ENCODE results near the gene TMCC1. TPM values are rescaled to one million over a fixed set of nuclear protein-coding genes. Genes with fewer than 3 reads are reported as not detected.
A peak's percentile ranks its signal among the peaks of the same experiment; 100 is the strongest.
"Not testable (repeated sequence)": the region's sequence is repeated elsewhere in the genome, so short reads cannot be mapped to it uniquely, and the experiment has no call there.

Gene TMCC1
- total and polyA plus RNA-seq, 4 donors = 10.2 to 60.0 (median 11.0) TPM

DNA sequence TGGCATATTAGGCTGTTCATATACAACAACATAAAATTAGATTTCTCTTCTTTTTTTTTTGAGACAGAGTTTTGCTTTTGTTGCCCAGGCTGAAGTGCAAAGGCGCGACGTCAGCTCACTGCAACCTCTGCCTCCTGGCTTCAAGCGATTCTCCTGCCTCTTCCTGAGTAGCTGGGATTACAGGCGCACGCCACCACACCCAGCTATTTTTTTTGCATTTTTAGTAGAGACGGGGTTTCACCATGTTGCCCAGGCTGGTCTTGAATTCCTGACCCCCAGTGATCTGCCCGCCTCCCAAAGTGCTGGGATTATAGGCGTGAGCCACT lies 218.8 kb downstream of the TMCC1 start:
- not testable (repeated sequence) for H3K36me3 ChIP-seq (ENCODE audit: control insufficient read depth in 4 of 4, insufficient read depth in 3 of 4, low read depth in 1 of 4, low read length in 3 of 4); H3K9me3 ChIP-seq (ENCODE audit: control insufficient read depth in 4 of 4, low read length in 3 of 4); H3K4me3 ChIP-seq (ENCODE audit: low read depth in 1 of 3, low read length in 3 of 3); H3K27me3 ChIP-seq (ENCODE audit: control insufficient read depth in 4 of 4, insufficient read depth in 4 of 4, low read length in 3 of 4); DNase-seq (ENCODE audit: low spot score)
- WGBS = 79% methylated on average over 9 of the region's 9 CpGs
- H3K4me1 ChIP-seq (ENCODE audit: control insufficient read depth in 4 of 4, insufficient read depth in 4 of 4, low read length in 3 of 4) = peaks cover 4 to 16% (median 6%) of the 10 kb centered on the region in 4 donors
- H3K9ac ChIP-seq (ENCODE audit: low read depth in 1 of 2, low read length in 2 of 2) = peak overlapping the region in 1 of 2 donors; percentile 66
- peak overlapping the region; percentile 70 to 71 for H3K27ac ChIP-seq (ENCODE audit: low read depth in 1 of 2, low read length in 2 of 2)

DNA sequence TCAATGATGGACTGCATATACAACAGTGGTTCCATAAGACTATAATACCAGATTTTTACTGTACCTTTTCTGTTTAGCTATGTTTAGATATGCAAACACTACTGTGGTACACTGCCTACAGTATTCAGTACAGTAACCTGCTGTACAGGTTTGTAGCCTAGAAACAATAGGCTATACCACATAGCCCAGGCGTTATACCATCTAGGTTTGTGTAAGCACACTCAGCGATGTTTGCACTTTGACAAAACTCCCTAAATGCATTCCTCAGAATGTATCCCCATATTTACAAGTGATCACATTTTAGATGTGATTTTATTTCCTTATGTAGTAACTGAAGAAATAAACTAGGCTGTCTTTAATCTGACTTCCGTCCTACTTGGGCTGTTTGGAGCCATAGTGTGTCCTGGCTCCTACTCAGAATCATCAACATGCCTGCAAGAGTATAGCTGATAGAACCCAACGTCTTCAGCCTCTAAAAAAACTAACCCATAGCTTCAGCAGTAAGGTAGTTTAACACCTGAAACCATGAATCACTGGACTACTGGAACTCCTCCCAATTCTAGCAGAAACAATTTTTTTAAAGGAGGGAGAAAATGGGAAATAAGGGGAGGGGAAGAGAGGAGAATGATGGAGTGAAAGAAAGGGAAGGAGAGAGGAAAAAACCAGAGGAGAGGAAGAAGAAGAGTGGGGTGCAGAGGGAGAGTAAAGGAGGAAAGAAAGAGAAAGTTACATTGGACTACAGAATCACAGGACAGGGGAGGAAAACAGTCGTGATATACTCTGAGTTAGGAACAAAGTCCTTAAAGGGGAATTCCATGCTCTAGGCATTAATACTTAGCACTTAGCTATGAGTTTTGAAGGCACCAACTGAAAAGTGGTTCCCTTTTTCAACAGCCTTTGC lies 219.4 kb downstream of the TMCC1 start:
- Histone ChIP-seq H3K27me3 (ENCODE audit: control insufficient read depth in 4 of 4, insufficient read depth in 4 of 4, low read length in 3 of 4) (no peaks in the 10 kb centered on the region), H3K4me1 (ENCODE audit: control insufficient read depth in 4 of 4, insufficient read depth in 4 of 4, low read length in 3 of 4) (peaks cover 4 to 16% (median 6%) of the 10 kb centered on the region in 4 donors), H3K4me3 (ENCODE audit: low read depth in 1 of 3, low read length in 3 of 3) (no peak overlapping the region), H3K27ac (ENCODE audit: low read depth in 1 of 2, low read length in 2 of 2) (peak overlapping the region; percentile 70 to 71), H3K36me3 (ENCODE audit: control insufficient read depth in 4 of 4, insufficient read depth in 3 of 4, low read depth in 1 of 4, low read length in 3 of 4) (peaks cover 4 to 9% (median 6%) of the 10 kb centered on the region in 4 donors), H3K9ac (ENCODE audit: low read depth in 1 of 2, low read length in 2 of 2) (peak overlapping the region; percentile 39 to 66), H3K9me3 (ENCODE audit: control insufficient read depth in 4 of 4, low read length in 3 of 4) (no peaks in the 10 kb centered on the region)
- no peak for DNase-seq (ENCODE audit: low spot score)
- 57% methylated on average over 5 of the region's 5 CpGs for WGBS
- peak; percentile 67 to 77 for TF ChIP-seq HNF4A (conservative IDR thresholded peaks at IDR 0.05)
- peak in 1 of 2 donors; percentile 20 for TF ChIP-seq RXRA (IDR thresholded peaks at IDR 0.05)
- peak; percentile 22 for TF ChIP-seq SP1 (IDR thresholded peaks at IDR 0.05)
- TF ChIP-seq, protein P1, sequence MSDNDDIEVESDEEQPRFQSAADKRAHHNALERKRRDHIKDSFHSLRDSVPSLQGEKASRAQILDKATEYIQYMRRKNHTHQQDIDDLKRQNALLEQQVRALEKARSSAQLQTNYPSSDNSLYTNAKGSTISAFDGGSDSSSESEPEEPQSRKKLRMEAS (IDR thresholded peaks at IDR 0.05) = peak; percentile 13
- no peak for TF ChIP-seq FOXA2 (IDR thresholded peaks at IDR 0.05)
- TF ChIP-seq, protein P2, sequence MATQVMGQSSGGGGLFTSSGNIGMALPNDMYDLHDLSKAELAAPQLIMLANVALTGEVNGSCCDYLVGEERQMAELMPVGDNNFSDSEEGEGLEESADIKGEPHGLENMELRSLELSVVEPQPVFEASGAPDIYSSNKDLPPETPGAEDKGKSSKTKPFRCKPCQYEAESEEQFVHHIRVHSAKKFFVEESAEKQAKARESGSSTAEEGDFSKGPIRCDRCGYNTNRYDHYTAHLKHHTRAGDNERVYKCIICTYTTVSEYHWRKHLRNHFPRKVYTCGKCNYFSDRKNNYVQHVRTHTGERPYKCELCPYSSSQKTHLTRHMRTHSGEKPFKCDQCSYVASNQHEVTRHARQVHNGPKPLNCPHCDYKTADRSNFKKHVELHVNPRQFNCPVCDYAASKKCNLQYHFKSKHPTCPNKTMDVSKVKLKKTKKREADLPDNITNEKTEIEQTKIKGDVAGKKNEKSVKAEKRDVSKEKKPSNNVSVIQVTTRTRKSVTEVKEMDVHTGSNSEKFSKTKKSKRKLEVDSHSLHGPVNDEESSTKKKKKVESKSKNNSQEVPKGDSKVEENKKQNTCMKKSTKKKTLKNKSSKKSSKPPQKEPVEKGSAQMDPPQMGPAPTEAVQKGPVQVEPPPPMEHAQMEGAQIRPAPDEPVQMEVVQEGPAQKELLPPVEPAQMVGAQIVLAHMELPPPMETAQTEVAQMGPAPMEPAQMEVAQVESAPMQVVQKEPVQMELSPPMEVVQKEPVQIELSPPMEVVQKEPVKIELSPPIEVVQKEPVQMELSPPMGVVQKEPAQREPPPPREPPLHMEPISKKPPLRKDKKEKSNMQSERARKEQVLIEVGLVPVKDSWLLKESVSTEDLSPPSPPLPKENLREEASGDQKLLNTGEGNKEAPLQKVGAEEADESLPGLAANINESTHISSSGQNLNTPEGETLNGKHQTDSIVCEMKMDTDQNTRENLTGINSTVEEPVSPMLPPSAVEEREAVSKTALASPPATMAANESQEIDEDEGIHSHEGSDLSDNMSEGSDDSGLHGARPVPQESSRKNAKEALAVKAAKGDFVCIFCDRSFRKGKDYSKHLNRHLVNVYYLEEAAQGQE (IDR thresholded peaks at IDR 0.05) = no peak

DNA sequence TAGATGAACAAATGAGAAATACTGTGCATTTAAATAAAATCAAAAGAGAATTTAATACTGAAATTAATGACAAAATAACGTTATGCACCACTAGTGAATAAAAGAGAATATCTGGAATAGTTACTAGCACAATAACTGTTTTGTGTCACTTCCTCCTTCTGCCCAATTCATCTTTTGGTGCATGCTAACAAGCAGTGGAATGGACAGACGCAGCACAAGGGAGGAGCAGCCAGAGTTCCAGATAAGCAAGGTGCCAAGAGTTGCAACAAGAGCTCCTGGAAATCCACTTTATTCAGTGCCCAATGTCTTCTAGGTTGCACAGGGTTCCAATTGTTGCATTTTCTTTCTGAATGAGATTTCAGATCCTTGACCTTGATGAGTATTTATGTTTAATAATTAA lies 220.5 kb downstream of the TMCC1 start:
- WGBS = 33% methylated on average over 2 of the region's 2 CpGs
- DNase-seq (ENCODE audit: low spot score) = no peak
- TF ChIP-seq, protein P2 (IDR thresholded peaks at IDR 0.05) = no peak
- no peak for TF ChIP-seq GABPA (IDR thresholded peaks at IDR 0.05 in 1 of 2, conservative IDR thresholded peaks at IDR 0.05 in 1 of 2)
- TF ChIP-seq RAD21 (IDR thresholded peaks at IDR 0.05) = no peak
- TF ChIP-seq HNF4G (IDR thresholded peaks at IDR 0.05) = no peak
- TF ChIP-seq FOXA1 (IDR thresholded peaks at IDR 0.05) = no peak
- Histone ChIP-seq H3K27ac (ENCODE audit: low read depth in 1 of 2, low read length in 2 of 2) (no peak overlapping the region), H3K36me3 (ENCODE audit: control insufficient read depth in 4 of 4, insufficient read depth in 3 of 4, low read depth in 1 of 4, low read length in 3 of 4) (peaks cover 4 to 9% (median 7%) of the 10 kb centered on the region in 4 donors), H3K4me1 (ENCODE audit: control insufficient read depth in 4 of 4, insufficient read depth in 4 of 4, low read length in 3 of 4) (peaks cover 4 to 16% (median 6%) of the 10 kb centered on the region in 4 donors), H3K9ac (ENCODE audit: low read depth in 1 of 2, low read length in 2 of 2) (no peak overlapping the region), H3K9me3 (ENCODE audit: control insufficient read depth in 4 of 4, low read length in 3 of 4) (no peaks in the 10 kb centered on the region), H3K27me3 (ENCODE audit: control insufficient read depth in 4 of 4, insufficient read depth in 4 of 4, low read length in 3 of 4) (no peaks in the 10 kb centered on the region), H3K4me3 (ENCODE audit: low read depth in 1 of 3, low read length in 3 of 3) (no peak overlapping the region)

Data from liver (tissue), 9 donors.